K562 treated with DMSO at 1 percent for 48 hours (cell line): ENCODE measurements around the gene SLC19A3. TPM values are rescaled to one million over a fixed set of nuclear protein-coding genes. Genes with fewer than 3 reads are reported as not detected.

ENCODE experiments used
- total RNA-seq: library from RNA; unstranded; fragments of 300-600 nt; gene quantifications from 2 replicates; pipeline ENCODE4 v1.2.3, GENCODE V29; 2022; ENCODE audit warnings: low replicate concordance; ENCODE audit errors: extremely low read depth

Gene SLC19A3
- total RNA-seq, result not detected in 2 replicates

DNA sequence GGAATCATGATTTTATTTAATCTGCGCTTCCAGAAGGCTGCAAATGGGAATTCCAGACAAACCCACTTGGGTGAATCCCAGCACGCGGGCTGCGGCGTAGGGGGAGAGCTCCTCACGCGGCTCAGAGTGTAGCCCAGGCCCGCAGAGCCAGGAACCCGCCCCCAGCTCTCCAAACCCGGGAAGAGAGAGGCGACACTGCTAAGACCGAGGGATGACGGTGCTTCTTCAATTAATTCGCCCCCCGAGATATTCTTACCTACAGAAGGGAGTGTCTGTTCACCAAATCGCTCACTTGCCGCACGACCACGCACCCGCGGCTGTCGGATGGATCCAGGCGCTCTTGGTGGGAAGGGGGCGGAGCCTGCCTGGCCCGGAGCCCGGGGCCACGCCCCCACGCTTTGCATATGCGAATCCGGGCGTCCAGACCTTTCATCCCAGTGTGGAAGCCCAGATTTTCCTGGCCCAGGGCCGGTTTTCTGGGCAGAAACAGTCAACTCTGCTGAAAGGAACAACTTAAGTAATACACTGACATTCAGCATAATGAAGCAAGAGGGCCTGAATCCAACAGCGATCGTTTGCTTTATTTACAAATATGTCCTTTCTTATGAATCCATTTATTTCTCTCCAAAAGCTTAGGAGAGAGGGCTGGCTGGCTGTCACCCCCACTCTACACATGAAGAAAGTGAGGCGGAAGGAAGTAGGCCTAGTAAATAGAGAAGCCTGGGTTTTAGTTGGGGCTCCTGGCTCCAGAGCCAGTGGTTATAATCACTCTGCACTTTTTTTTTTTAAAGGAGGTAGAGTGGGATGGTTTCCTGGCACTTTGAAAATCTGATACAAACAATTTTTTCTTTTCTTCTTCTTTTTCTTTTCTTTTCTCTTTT lies at the start of gene SLC19A3:
SLC19A3 (minus strand) TSS at position 342 of the 881 bp plus-strand sequence. CDS start 15,710 bp downstream, outside the sequence.

DNA sequence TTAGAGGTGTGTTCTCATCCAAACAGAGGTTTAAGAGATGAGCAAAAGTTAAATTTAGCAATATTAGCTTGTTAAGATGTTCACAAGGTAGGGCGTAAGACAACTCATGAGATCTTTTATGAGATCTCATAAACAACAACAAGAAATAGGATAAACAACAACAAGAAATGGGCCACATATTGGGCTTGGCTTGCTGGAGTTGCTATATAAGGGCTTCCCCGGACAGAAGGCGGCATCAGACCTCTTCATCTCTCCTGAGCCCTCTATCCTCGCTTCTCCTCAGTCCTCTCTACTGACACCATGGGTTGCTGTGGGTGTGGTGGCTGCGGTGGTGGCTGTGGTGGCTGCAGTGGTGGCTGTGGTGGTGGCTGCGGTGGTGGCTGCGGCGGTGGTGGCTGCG lies 27.8 kb upstream of the SLC19A3 start, which contains the start of gene SCYGR8:
SCYGR8 (plus strand) TSS at position 301 of the 400 bp plus-strand sequence; CDS start at position 301, 0 bp downstream.

DNA sequence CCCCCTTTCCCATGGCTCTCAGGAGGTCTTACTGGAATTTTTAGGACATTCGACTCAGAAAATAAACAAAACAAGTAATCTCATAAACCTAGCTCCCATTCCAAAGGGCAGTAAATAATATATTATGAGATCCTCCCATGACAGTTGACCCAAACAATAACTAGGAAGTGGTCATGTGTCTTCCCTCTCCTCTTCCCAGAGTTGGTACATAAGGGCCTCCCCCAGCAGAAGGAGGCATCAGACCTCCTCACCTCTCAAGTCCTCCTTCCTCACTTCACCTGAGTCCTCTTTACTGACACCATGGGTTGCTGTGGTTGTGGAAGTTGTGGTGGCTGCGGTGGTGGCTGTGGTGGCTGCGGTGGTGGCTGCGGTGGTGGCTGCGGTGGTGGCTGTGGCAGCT lies 10.2 kb upstream of the SLC19A3 start, which contains the start of gene SCYGR7:
SCYGR7 (plus strand) TSS at position 301 of the 400 bp plus-strand sequence; CDS start at position 301, 0 bp downstream.

DNA sequence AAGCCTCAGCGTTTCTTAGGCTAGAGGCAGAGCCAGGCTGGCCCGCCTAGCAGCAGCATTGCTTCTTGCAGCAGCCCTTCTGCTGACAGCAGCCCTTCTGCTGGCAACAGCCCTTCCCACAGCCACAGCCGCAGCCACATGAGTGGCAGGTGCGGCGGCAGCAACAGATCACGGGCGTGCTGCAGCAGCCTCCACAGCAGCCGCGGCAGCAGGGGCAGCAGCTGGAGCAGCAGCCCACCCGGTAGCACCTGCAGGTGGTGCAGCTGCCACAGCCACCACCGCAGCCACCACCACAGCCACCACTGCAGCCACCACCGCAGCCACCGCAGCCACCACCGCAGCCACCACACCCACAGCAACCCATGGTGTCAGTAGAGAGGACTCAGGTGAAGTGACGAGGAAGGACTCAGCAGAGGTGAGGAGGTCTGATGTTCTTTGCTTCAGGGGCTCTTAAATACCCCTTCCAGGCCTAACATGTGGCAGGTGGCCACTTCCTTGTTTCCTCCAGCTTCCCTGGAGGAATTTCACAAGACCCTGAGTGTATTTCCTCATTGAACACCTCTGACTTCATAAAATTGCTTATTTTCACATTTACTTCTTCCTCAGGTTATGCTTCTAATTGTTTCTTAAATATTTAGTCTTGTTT lies 6.7 kb upstream of the SLC19A3 start, which contains the start of gene SCYGR6:
SCYGR6 (minus strand) TSS at position 364 of the 646 bp plus-strand sequence; CDS start at position 364, 0 bp downstream.

DNA sequence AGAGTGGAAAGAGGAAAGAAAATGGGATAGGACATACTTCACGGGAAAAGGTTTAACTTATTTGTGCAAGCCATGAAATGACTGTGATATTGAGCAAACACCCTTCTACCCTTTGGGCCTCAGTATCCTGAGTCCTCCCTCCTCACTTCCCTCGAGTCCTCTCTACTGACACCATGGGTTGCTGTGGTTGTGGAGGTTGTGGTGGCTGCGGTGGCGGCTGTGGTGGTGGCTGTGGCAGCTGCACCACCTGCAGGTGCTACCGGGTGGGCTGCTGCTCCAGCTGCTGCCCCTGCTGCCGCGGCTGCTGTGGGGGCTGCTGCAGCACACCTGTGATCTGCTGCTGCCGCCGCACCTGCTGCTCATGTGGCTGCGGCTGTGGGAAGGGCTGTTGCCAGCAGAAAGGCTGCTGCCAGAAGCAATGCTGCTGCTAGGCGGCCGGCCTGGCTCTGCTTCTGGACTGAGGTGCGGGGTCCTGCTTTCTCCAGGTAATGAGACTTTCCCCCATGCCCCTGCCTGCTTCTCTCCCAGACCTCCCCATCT lies 51.1 kb downstream of the SLC19A3 start, which contains the start of gene SCYGR5:
SCYGR5 (plus strand) TSS at position 174 of the 540 bp plus-strand sequence; CDS start at position 174, 0 bp downstream.

Other genes with a start within 250 kb of the SLC19A3 start
- gene AGFG1, start 245.9 kb downstream of the SLC19A3 start, total RNA-seq, result not detected in 2 replicates
- gene SCYGR2, start 119.1 kb downstream of the SLC19A3 start, total RNA-seq, result not detected in 2 replicates
- not detected in 2 replicates for gene SCYGR3, start 103.2 kb downstream of the SLC19A3 start, total RNA-seq
- not detected in 2 replicates for gene SCYGR4, start 100.5 kb downstream of the SLC19A3 start, total RNA-seq
- not detected in 2 replicates for gene SCYGR5, start 51.2 kb downstream of the SLC19A3 start, total RNA-seq
- gene SCYGR6, start 6.7 kb upstream of the SLC19A3 start, total RNA-seq, result not detected in 2 replicates
- gene SCYGR7, start 10.3 kb upstream of the SLC19A3 start, total RNA-seq, result not detected in 2 replicates
- not detected in 2 replicates for gene SCYGR8, start 27.9 kb upstream of the SLC19A3 start, total RNA-seq
- not detected in 2 replicates for gene CCL20, start 95.8 kb upstream of the SLC19A3 start, total RNA-seq
- gene DAW1, start 153.6 kb upstream of the SLC19A3 start, total RNA-seq, result not detected in 2 replicates